GM23338 (cell line): Measurements from ENCODE around the gene CACNA2D4. TPM values are rescaled to one million over a fixed set of nuclear protein-coding genes. Genes with fewer than 3 reads are reported as not detected.

Experiments used
- ATAC-seq: fragments of 200-7000 bp; cut with Tn5 transposase; 3 replicates; pipeline ENCODE4 v1.9.1; 2020
- DNase-seq: peaks from one replicate; pipeline ENCODE4 v3.0.0-alpha.2; 2015; ENCODE audit warnings: low spot score
- H2AFZ ChIP-seq: fragments of 200-600 bp; sonication (generic); 2 replicates; pipeline ENCODE4 v1.8.0; 2016; ENCODE audit warnings: antibody characterized with exemption, mild to moderate bottlenecking, moderate library complexity
- H3F3A ChIP-seq: fragments of 200-600 bp; sonication (generic); replicated peaks from 2 replicates; pipeline ENCODE4 v1.8.0; 2017; ENCODE audit warnings: antibody characterized with exemption, mixed run types, low read depth
- H3K27ac ChIP-seq: fragments of 200-600 bp; sonication (generic); 2 replicates; pipeline ENCODE4 v1.6.1; 2016; ENCODE audit warnings: low read depth
- H3K27me3 ChIP-seq: fragments of 200-600 bp; sonication (generic); 2 replicates; pipeline ENCODE4 v1.8.0; 2016; ENCODE audit warnings: mild to moderate bottlenecking, mixed run types, moderate library complexity; ENCODE audit not compliant: insufficient read depth
- H3K36me3 ChIP-seq: fragments of 200-600 bp; sonication (generic); 2 replicates; pipeline ENCODE4 v1.8.0; 2016; ENCODE audit warnings: mild to moderate bottlenecking; ENCODE audit not compliant: insufficient read depth
- H3K4me1 ChIP-seq: fragments of 200-600 bp; sonication (generic); 2 replicates; pipeline ENCODE4 v1.8.0; 2016; ENCODE audit warnings: mild to moderate bottlenecking, moderate library complexity; ENCODE audit not compliant: insufficient read depth
- H3K4me2 ChIP-seq: fragments of 200-600 bp; sonication (generic); 2 replicates; pipeline ENCODE4 v1.7.1; 2017; ENCODE audit warnings: mixed run types
- H3K4me3 ChIP-seq: fragments of 200-600 bp; sonication (generic); 2 replicates; pipeline ENCODE4 v1.6.1; 2016; ENCODE audit warnings: mixed run types
- H3K79me2 ChIP-seq: fragments of 200-600 bp; sonication (generic); replicated peaks from 2 replicates; pipeline ENCODE4 v1.8.0; 2017; ENCODE audit warnings: mild to moderate bottlenecking; ENCODE audit not compliant: insufficient read depth
- H3K9me2 ChIP-seq: fragments of 200-600 bp; sonication (generic); 2 replicates; pipeline ENCODE4 v1.8.0; 2017; ENCODE audit not compliant: insufficient read depth
- H4K20me1 ChIP-seq: fragments of 200-600 bp; sonication (generic); replicated peaks from 2 replicates; pipeline ENCODE4 v1.8.0; 2017; ENCODE audit warnings: mild to moderate bottlenecking; ENCODE audit not compliant: insufficient read depth
- H3K27ac Mint-ChIP-seq: 2 replicates; pipeline ENCODE4 v1.8.0; 2020; ENCODE audit warnings: inconsistent platforms, mild to moderate bottlenecking, moderate library complexity, mixed read lengths
- H3K27me3 Mint-ChIP-seq: 3 replicates; pipeline ENCODE4 v1.8.0; 2022; ENCODE audit warnings: low read depth, mild to moderate bottlenecking, moderate library complexity, mixed read lengths, inconsistent platforms; ENCODE audit not compliant: insufficient read depth, poor library complexity
- H3K36me3 Mint-ChIP-seq: 3 replicates; pipeline ENCODE4 v1.8.0; 2021; ENCODE audit warnings: low read depth, mild to moderate bottlenecking, inconsistent platforms, moderate library complexity, mixed read lengths
- H3K4me1 Mint-ChIP-seq: 3 replicates; pipeline ENCODE4 v1.8.0; 2020; ENCODE audit warnings: mild to moderate bottlenecking, inconsistent platforms, mixed read lengths
- H3K4me3 Mint-ChIP-seq: 3 replicates; pipeline ENCODE4 v1.8.0; 2021; ENCODE audit warnings: moderate library complexity, mild to moderate bottlenecking, inconsistent platforms, mixed read lengths
- H3K9me3 Mint-ChIP-seq: 3 replicates; pipeline ENCODE4 v1.8.0; 2020; ENCODE audit warnings: moderate library complexity, mild to moderate bottlenecking, inconsistent platforms, mixed read lengths
- CREB1 ChIP-seq: fragments of 250-450 bp; sonication (Bioruptor Pico); IDR thresholded peaks from 2 replicates; pipeline ENCODE4 v1.5.0; 2020; ENCODE audit warnings: low read depth, mild to moderate bottlenecking, moderate library complexity
- EZH2 ChIP-seq: fragments of 200-600 bp; sonication (generic); IDR thresholded peaks from one replicate; pipeline ENCODE4 v1.8.0; 2017; ENCODE audit warnings: antibody characterized with exemption, mild to moderate bottlenecking, low read depth; ENCODE audit not compliant: unreplicated experiment
- EZH2phosphoT487 ChIP-seq: fragments of 200-600 bp; sonication (generic); IDR thresholded peaks from one replicate; pipeline ENCODE4 v1.8.1; 2018; ENCODE audit warnings: antibody characterized with exemption; ENCODE audit not compliant: unreplicated experiment
- JUNB ChIP-seq: IDR thresholded peaks from one replicate; pipeline ENCODE4 v1.6.1; 2016; ENCODE audit warnings: antibody characterized with exemption; ENCODE audit not compliant: unreplicated experiment
- NANOG ChIP-seq: IDR thresholded peaks from 2 replicates; pipeline ENCODE4 v1.6.1; 2016; ENCODE audit warnings: antibody characterized with exemption, borderline replicate concordance
- POLR2AphosphoS5 ChIP-seq: IDR thresholded peaks from 2 replicates; pipeline ENCODE4 v1.6.1; 2016; ENCODE audit warnings: antibody characterized with exemption, low read depth
- REST ChIP-seq: IDR thresholded peaks from one replicate; pipeline ENCODE4 v1.6.1; 2018; ENCODE audit warnings: antibody characterized with exemption; ENCODE audit not compliant: unreplicated experiment
- STAT1 ChIP-seq: IDR thresholded peaks from one replicate; pipeline ENCODE4 v1.6.1; 2016; ENCODE audit warnings: antibody characterized with exemption; ENCODE audit not compliant: unreplicated experiment
- ZNF114 ChIP-seq: fragments of 250-450 bp; sonication (Bioruptor Pico); IDR thresholded peaks from 2 replicates; pipeline ENCODE4 v1.5.0; 2020; ENCODE audit warnings: mild to moderate bottlenecking, moderate library complexity
- ZNF331 ChIP-seq: fragments of 250-450 bp; sonication (Bioruptor Pico); IDR thresholded peaks from 2 replicates; pipeline ENCODE4 v1.5.0; 2020; ENCODE audit warnings: low read depth, mild to moderate bottlenecking, moderate library complexity
- ZNF462 ChIP-seq: fragments of 250-450 bp; sonication (Bioruptor Pico); IDR thresholded peaks from 2 replicates; pipeline ENCODE4 v1.5.0; 2020; ENCODE audit warnings: mild to moderate bottlenecking, moderate library complexity
- polyA plus RNA-seq: library from polyadenylated mRNA; unstranded; fragments of >200 nt; fragmentation: Nextera tagmentation; extraction: Ambion mirVana; gene quantifications from 2 replicates; pipeline ENCODE4 v1.2.1, GENCODE V29; 2016
- total RNA-seq: library from RNA; depleted of rRNA; stranded (reverse); fragments of >200 nt; shearing (Covaris generic); gene quantifications from 2 replicates; pipeline ENCODE4 v1.2.3, GENCODE V29; 2014

Gene CACNA2D4
- total and polyA plus RNA-seq, 2 experiments from 2014 or later = 0.07 to 0.24 TPM

GRCh38 chr12:1918884-1919236 is 408 bp upstream of the CACNA2D4 start (continued):
- no peak for TF ChIP-seq REST
- TF ChIP-seq ZNF331 (CRISPR knock-in tag) = no peak
- TF ChIP-seq NANOG = no peak

GRCh38 chr12:1917172-1918070 is 1.0 kb downstream of the CACNA2D4 start:
- Histone ChIP-seq H4K20me1 (no peaks in the 10 kb centered on the region), H2AFZ (no peak overlapping the region), H3K36me3 (no peaks in the 10 kb centered on the region), H3K4me3 (no peak overlapping the region), H3K27ac (no peak overlapping the region), H3K79me2 (no peaks in the 10 kb centered on the region), H3K27me3 (no peaks in the 10 kb centered on the region), H3F3A (no peaks in the 10 kb centered on the region), H3K4me2 (no peak overlapping the region), H3K9me2 (no peaks in the 10 kb centered on the region), H3K4me1 (no peaks in the 10 kb centered on the region)
- H3K4me3 Mint-ChIP-seq = no peak overlapping the region
- no peak for ATAC-seq
- peaks cover 9% of the 10 kb centered on the region for H3K27me3 Mint-ChIP-seq
- H3K9me3 Mint-ChIP-seq = no peaks in the 10 kb centered on the region
- H3K36me3 Mint-ChIP-seq = no peaks in the 10 kb centered on the region
- H3K4me1 Mint-ChIP-seq = peaks cover 15% of the 10 kb centered on the region
- H3K27ac Mint-ChIP-seq = no peak overlapping the region
- no peak for DNase-seq
- TF ChIP-seq STAT1 (no peak), EZH2phosphoT487 (no peak), JUNB (no peak), POLR2AphosphoS5 (no peak), CREB1 (CRISPR knock-in tag) (no peak), ZNF462 (no peak), ZNF114 (no peak), REST (no peak), NANOG (no peak), EZH2 (no peak), ZNF331 (CRISPR knock-in tag) (no peak)
